Heart right ventricle (tissue), 16 donors: Measurements from ENCODE around the gene MEG3. TPM values are rescaled to one million over a fixed set of nuclear protein-coding genes. Genes with fewer than 3 reads are reported as not detected.

Experiments used
- ATAC-seq, 8 donors: fragments of 200-7000 bp; cut with Tn5 transposase; one replicate each; pipeline ENCODE4 v1.9.1; 2020; ENCODE audit warnings: mild to moderate bottlenecking in 8 of 8, moderate library complexity in 8 of 8, moderate number of reproducible peaks in 1 of 8
- DNase-seq, 2 donors: peaks; one replicate each; pipeline ENCODE4 v3.0.0-alpha.2; 2020
- H3K27ac ChIP-seq, 10 donors: fragments of 200-600 bp; sonication (generic) in 2 of 10; one replicate each; pipeline versions ENCODE4 v1.5.0 to v1.8.0; 2020 to 2022; ENCODE audit warnings: mild to moderate bottlenecking in 3 of 10
- H3K27me3 ChIP-seq, 7 donors: fragments of 200-600 bp; one replicate each; pipeline ENCODE4 v1.8.0; 2021 to 2022; ENCODE audit warnings: mild to moderate bottlenecking in 2 of 7
- H3K36me3 ChIP-seq, 9 donors: fragments of 200-600 bp; sonication (generic) in 1 of 9; one replicate each; pipeline versions ENCODE4 v1.5.0 to v1.8.0; 2020 to 2022; ENCODE audit warnings: mild to moderate bottlenecking in 2 of 9
- H3K4me1 ChIP-seq, 9 donors: fragments of 200-600 bp; sonication (generic) in 1 of 9; one replicate each; pipeline versions ENCODE4 v1.5.0 to v1.8.0; 2020 to 2022; ENCODE audit warnings: mild to moderate bottlenecking in 4 of 9
- H3K4me3 ChIP-seq, 10 donors: fragments of 200-600 bp; sonication (generic) in 2 of 10; one replicate each; pipeline versions ENCODE4 v1.5.0 to v1.8.0; 2020 to 2022; ENCODE audit warnings: mild to moderate bottlenecking in 7 of 10, moderate library complexity in 2 of 10
- H3K9me3 ChIP-seq, 11 donors: fragments of 200-600 bp in 10 of 11; sonication (generic) in 2 of 11; one replicate each; pipeline versions ENCODE4 v1.5.0 to v1.8.0; 2013 to 2022; ENCODE audit warnings: mild to moderate bottlenecking in 2 of 11, control low read depth in 1 of 11, moderate library complexity in 1 of 11
- WGBS, 2 donors: extraction: QIAGEN DNeasy Blood & Tissue Kit; methylation state at CpG; one replicate each; pipeline ENCODE4 v1.1.7; 2013; ENCODE audit warnings: inconsistent platforms in 1 of 2; 5-methylcytosine and 5-hydroxymethylcytosine counted together
- intact Hi-C, 10 donors: fragments of 100-400 bp; cut with DNase I; formaldehyde crosslinking; loops; one replicate each; pipeline versions ENCODE4 v1.11.1 to v1.14.2; 2022
- polyA plus RNA-seq, 2 donors: library from polyadenylated mRNA; stranded (reverse); fragments of 200-250 nt; gene quantifications; one replicate each; pipeline ENCODE4 v1.2.3, GENCODE V29; 2013
- total RNA-seq, 10 donors: library from RNA; stranded (reverse); fragmentation: NEBNext Ultra II Directional in 3 of 10; extraction: Animal tissue kit (Norgen Biotek cat#: 25700) in 3 of 10; gene quantifications; one replicate each; pipeline versions ENCODE4 v1.2.1 to v1.2.4, GENCODE V29; 2021 to 2023
- TF ChIP-seq, protein P1 (sequence below), 9 donors: fragments of 200-600 bp; sonication (generic) in 2 of 9; IDR thresholded peaks; one replicate each; pipeline versions ENCODE4 v1.5.0 to v1.8.0; 2021 to 2022; ENCODE audit warnings: antibody characterized with exemption in 9 of 9, mild to moderate bottlenecking in 5 of 9, moderate library complexity in 1 of 9
- donor health status: Arrhythmogenic right ventricular cardiomyopathy.
- donor health status: ischemic (EF 13 %, LVEDD 7.1; RV severe dilation, severe dysfunction).
- donor health status: healthy with polysubstance abuse.
- donor health status: DM: no; HTN: yes; CAD: no.
- donor health status: DM: no; HTN: no; CAD: no.
- donor health status: ischemic (EF 25% LVEDD 6.9; RV normal size, moderate dysfunction).
- donor health status: ischemic (EF 25% LVEDD 5.7; RV mildly dilated, moderate dysfunction).
- donor health status: healthy.
- donor health status: DM: yes; HTN: yes; CAD: no.
- donor health status: Ischemic cardiomyopathy.
- donor health status: ischemic (EF 35%, LVEDD 5.7; RV mildly dilated, moderate dysfunction).
- donor health status: nonischemic (EF 11% LVEDD 7.7; RV severe dilation, severe dysfunction).
- donor health status: DM: yes; HTN: yes; CAD: no.
- donor health status: PGD.
- donor health status: ischemic (EF 29% LVEDD 5.4; RV normal size, mild dysfunction).
- donor health status: nonischemic (EF 23%, LVEDD 6.1; RV moderate dilation, normal function).

MEG3 gene
- total and polyA plus RNA-seq, 12 donors, result 7.7 to 122 (median 12.4) TPM

DNA sequence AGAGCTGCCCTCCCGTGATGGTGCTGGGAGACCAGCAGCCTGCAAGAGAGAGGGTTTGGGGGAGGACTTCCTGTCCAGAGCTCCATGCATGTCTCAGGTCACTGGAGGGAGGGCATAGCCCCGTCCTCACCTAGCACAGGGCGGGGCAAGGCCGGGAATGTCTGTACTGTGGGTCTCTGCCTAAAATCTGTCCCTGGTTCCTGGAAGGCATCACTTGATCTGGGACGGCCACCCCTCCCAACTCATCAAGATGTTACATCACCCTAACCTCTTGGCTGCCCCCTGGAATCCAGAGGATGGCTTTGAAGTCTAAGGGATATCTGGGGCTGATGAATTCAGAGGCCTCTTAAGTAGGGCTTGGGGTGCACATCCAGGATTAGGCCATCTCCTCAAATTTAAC lies 37.0 kb upstream of the MEG3 start:
- no peaks in the 10 kb centered on the region for H3K4me1 ChIP-seq
- H3K27ac ChIP-seq, result no peak overlapping the region
- ATAC-seq (no peak), DNase-seq (no peak)
- no peak overlapping the region for H3K4me3 ChIP-seq
- intact Hi-C loops, result no loop called here
- TF ChIP-seq, protein P1, sequence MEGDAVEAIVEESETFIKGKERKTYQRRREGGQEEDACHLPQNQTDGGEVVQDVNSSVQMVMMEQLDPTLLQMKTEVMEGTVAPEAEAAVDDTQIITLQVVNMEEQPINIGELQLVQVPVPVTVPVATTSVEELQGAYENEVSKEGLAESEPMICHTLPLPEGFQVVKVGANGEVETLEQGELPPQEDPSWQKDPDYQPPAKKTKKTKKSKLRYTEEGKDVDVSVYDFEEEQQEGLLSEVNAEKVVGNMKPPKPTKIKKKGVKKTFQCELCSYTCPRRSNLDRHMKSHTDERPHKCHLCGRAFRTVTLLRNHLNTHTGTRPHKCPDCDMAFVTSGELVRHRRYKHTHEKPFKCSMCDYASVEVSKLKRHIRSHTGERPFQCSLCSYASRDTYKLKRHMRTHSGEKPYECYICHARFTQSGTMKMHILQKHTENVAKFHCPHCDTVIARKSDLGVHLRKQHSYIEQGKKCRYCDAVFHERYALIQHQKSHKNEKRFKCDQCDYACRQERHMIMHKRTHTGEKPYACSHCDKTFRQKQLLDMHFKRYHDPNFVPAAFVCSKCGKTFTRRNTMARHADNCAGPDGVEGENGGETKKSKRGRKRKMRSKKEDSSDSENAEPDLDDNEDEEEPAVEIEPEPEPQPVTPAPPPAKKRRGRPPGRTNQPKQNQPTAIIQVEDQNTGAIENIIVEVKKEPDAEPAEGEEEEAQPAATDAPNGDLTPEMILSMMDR (IDR thresholded peaks at IDR 0.05), result no peak
- H3K27me3 ChIP-seq, result peaks cover 0 to 60% (median 34%) of the 10 kb centered on the region in 7 donors
- WGBS, 2 donors, result 71 to 79% methylated on average over 5 of the region's 5 CpGs
- H3K36me3 ChIP-seq, result no peaks in the 10 kb centered on the region
- no peaks in the 10 kb centered on the region for H3K9me3 ChIP-seq

DNA sequence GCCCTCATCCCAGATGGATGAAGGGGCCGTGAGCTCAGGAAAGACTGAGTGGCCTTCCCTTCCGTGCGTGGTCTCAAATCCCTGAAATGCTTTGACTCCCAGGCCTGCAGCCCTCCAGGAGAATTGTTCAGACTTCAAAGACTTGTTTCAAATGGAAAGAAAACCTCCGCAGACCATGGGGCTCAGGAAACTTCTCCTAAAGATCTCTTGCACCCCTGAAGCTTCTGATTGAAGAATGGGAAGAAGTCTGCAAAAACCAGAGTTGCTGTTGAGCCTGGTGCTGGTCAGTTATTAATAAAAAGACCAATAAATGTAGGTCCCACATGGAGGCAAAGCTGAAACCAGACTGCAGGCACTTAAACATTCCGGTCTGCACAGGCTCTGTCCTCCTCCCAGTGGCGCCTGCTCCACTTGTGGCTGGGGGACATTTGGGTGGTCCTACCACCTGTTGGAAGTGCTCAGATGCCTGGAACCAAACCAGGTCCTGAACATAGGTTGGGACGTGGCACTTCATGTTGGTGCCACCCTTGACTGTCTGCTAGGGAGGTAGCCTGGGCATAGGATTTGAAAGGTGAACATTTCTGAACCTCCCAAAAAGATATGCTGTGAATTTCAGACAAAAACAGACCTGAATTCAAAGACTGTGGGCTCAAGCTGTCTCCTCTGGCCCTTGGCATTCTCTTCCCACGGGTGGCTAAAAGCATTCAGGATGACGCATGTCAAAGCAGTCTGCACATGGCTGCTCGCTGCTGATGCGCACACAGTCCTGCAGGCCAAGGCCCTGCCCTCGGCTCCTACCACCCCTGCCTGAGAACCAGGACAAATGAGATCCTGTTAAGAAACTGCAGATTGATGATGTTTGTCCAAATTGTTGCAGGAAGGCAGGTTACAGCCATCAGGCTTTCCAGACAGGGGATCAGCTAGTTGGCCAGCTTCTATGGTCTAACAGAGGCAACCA lies 36.2 kb upstream of the MEG3 start:
- TF ChIP-seq, protein P1 (IDR thresholded peaks at IDR 0.05), result no peak
- no peak overlapping the region for H3K27ac ChIP-seq
- H3K9me3 ChIP-seq, result no peaks in the 10 kb centered on the region
- intact Hi-C loops, result no loop called here
- ATAC-seq (no peak), DNase-seq (no peak)
- 91 to 94% methylated on average over 12 of the region's 12 CpGs for WGBS, 2 donors
- H3K36me3 ChIP-seq, result no peaks in the 10 kb centered on the region
- peaks cover 0 to 65% (median 34%) of the 10 kb centered on the region in 7 donors for H3K27me3 ChIP-seq
- H3K4me3 ChIP-seq, result no peak overlapping the region
- H3K4me1 ChIP-seq, result no peaks in the 10 kb centered on the region

DNA sequence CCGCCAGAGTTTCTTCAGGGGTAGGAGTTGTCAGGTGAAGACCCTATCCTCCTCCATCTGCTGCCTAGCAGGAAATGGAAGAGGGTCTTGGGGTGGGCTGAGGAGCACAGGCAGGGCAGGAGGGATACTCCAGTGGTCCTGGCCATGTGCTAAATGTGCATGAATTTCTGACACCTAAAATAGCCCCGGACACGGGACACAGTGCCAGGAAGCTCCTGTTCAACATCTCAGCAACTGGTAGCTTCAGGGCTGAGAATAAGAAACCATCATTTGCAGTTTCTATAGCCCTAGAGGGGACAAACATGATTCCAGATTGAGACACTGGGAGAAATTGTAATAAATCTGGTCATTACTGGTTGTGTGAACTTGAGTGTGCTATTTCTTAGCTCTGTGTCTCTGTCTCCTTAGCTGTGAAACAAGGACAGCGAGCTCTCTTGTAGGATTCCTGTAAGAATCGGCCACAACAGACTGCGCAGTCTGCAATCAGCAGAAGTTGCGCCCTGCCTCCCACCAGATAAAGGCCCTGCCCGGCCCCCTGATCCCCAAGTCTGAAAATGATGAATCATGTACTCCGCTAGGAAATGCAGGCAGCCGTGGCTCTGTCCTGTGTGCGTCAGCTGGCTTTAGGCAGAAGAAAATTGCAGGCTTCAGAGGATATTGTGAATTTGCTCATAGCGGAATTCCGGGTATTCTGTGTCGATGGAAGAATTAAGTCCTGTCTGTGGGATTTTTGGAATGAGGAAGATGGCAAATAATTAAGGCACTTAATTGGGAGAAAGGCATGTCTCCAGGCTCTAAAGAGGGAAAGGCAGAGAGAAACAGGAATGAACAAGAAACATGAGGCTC lies 35.2 kb upstream of the MEG3 start:
- ATAC-seq, result no peak
- Histone ChIP-seq H3K36me3 (no peaks in the 10 kb centered on the region), H3K4me1 (no peaks in the 10 kb centered on the region), H3K4me3 (no peak overlapping the region), H3K27me3 (peaks cover 0 to 65% (median 34%) of the 10 kb centered on the region in 7 donors), H3K9me3 (no peaks in the 10 kb centered on the region), H3K27ac (no peak overlapping the region)
- 64 to 72% methylated on average over 14 of the region's 14 CpGs for WGBS, 2 donors
- TF ChIP-seq, protein P1 (IDR thresholded peaks at IDR 0.05), result no peak
- intact Hi-C loops, result no loop called here
- no peak for DNase-seq

DNA sequence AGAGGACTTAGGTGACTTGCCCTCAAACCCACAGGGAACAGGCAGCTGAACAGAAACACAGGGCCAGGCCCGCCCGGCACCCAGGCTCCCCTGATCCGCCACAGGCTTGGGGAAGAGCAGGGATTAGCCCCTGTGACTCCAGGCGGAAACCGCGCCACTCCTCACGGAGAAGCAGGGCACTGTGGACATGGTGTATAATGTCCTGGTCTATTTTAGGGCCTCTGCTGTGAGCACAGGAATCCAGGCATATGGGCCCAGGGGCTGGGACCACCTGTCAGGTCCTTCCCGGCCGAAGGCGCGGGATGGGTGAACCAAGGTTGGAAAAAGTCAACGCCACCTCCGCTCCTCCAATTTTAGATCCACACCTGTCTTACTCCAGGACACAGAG lies 34.6 kb upstream of the MEG3 start:
- Histone ChIP-seq H3K9me3 (no peaks in the 10 kb centered on the region), H3K36me3 (no peaks in the 10 kb centered on the region), H3K27me3 (peaks cover 0 to 59% (median 34%) of the 10 kb centered on the region in 7 donors), H3K27ac (no peak overlapping the region), H3K4me3 (no peak overlapping the region), H3K4me1 (no peaks in the 10 kb centered on the region)
- ATAC-seq, result no peak
- WGBS, 2 donors, result 95 to 97% methylated on average over 13 of the region's 13 CpGs
- intact Hi-C loops, result no loop called here
- no peak for DNase-seq
- TF ChIP-seq, protein P1 (IDR thresholded peaks at IDR 0.05), result no peak
